Activated CD8-positive, alpha-beta memory T cell treated with anti-CD3 and anti-CD28 coated beads, Interleukin-2, amount 10 ng/mL, durations not matched to agents 7 days and 5 days (primary cell): ENCODE measurements around the gene AIFM3. TPM values are rescaled to one million over a fixed set of nuclear protein-coding genes. Genes with fewer than 3 reads are reported as not detected.
"Not testable (repeated sequence)": the region's sequence is repeated elsewhere in the genome, so short reads cannot be mapped to it uniquely, and the experiment has no call there.

Experiments used
- ATAC-seq: fragments of 150-1000 bp; cut with Tn5 transposase; one replicate; pipeline ENCODE4 v1.10.0; 2021; ENCODE audit warnings: moderate library complexity
- CTCF ChIA-PET: fragments of 350-600 bp; sonication (Branson Sonifier 250); formaldehyde crosslinking; loops from one replicate; lab custom pipeline; 2021; ENCODE audit warnings: antibody characterized with exemption; lab: Charles Lee
- DNase-seq: peaks from one replicate; pipeline ENCODE4 v3.0.0-alpha.2; 2020
- H3K27ac Mint-ChIP-seq: one replicate; pipeline ENCODE4 v1.8.0; 2021; ENCODE audit warnings: mild to moderate bottlenecking, mixed read lengths
- H3K27me3 Mint-ChIP-seq: one replicate; pipeline ENCODE4 v1.8.0; 2021; ENCODE audit warnings: mixed read lengths
- H3K36me3 Mint-ChIP-seq: one replicate; pipeline ENCODE4 v1.8.0; 2021; ENCODE audit warnings: mild to moderate bottlenecking, mixed read lengths
- H3K4me1 Mint-ChIP-seq: one replicate; pipeline ENCODE4 v1.8.0; 2021; ENCODE audit warnings: mixed read lengths
- H3K4me3 Mint-ChIP-seq: one replicate; pipeline ENCODE4 v1.8.0; 2021; ENCODE audit warnings: mild to moderate bottlenecking, moderate library complexity, mixed read lengths
- H3K9me3 Mint-ChIP-seq: one replicate; pipeline ENCODE4 v1.8.0; 2022; ENCODE audit warnings: low read depth, mixed read lengths
- total RNA-seq, 2 experiments: library from RNA; stranded (reverse); gene quantifications; one replicate each; pipeline ENCODE4 v1.2.3, GENCODE V29; 2021

The AIFM3 gene, protein sequence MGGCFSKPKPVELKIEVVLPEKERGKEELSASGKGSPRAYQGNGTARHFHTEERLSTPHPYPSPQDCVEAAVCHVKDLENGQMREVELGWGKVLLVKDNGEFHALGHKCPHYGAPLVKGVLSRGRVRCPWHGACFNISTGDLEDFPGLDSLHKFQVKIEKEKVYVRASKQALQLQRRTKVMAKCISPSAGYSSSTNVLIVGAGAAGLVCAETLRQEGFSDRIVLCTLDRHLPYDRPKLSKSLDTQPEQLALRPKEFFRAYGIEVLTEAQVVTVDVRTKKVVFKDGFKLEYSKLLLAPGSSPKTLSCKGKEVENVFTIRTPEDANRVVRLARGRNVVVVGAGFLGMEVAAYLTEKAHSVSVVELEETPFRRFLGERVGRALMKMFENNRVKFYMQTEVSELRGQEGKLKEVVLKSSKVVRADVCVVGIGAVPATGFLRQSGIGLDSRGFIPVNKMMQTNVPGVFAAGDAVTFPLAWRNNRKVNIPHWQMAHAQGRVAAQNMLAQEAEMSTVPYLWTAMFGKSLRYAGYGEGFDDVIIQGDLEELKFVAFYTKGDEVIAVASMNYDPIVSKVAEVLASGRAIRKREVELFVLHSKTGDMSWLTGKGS
- under 1 TPM; 0.66 to 0.67 TPM for total RNA-seq

DNA sequence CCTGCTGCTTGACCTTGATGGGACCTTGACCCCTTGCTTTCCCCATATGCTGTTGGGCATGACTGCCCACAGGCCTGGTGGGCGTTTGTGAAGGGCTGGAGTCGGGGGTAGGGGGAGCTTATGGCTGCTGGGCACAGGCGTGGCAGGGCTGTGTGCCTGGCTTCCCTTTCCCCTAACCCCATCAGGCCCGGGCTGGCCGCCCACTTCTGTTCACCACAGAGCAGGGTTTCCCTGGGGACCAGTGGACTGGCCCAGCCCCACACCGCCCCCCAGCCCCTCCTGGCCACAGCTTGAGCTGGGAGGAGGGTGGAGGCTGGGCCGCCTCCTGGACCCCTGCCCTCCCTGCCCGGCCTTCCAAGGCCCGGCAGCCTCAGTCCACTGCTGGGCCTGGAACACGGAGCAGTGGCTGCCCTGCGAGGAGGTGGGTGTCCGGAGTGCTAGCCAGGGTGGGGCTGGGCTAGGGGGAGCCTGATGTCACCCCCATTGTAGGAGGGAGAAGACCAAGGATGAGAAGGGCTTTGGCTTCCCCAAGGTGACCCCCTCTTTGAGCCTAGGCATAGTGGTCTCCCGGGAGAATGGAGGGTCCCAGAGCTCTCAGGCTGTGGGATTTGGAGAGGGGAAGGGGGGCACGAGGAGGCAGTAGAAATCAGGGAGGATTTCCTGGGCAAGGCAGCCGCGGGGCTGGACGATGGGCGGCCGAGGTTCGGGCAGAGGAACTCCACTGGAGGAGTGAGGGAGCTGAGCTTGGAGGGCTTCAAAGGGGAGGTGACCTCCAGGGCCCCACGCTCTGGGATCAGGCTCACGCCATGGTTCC is at the start of gene AIFM3:
TSS of gene AIFM3 (plus strand) at position 373 of the 814 bp plus-strand sequence. CDS start 690 bp downstream, outside the sequence.
- H3K4me1 Mint-ChIP-seq: peaks cover 12% of the 10 kb centered on the region
- no peak within 1 kb of the TSS for H3K4me3 Mint-ChIP-seq
- CTCF ChIA-PET: no interaction called here
- peaks cover 24% of the 10 kb centered on the region for H3K27me3 Mint-ChIP-seq
- ATAC-seq (no peak), DNase-seq (no peak)
- H3K9me3 Mint-ChIP-seq: no peaks in the 10 kb centered on the region
- H3K27ac Mint-ChIP-seq: no peak within 1 kb of the TSS
- H3K36me3 Mint-ChIP-seq: no peaks in the 10 kb centered on the region

DNA sequence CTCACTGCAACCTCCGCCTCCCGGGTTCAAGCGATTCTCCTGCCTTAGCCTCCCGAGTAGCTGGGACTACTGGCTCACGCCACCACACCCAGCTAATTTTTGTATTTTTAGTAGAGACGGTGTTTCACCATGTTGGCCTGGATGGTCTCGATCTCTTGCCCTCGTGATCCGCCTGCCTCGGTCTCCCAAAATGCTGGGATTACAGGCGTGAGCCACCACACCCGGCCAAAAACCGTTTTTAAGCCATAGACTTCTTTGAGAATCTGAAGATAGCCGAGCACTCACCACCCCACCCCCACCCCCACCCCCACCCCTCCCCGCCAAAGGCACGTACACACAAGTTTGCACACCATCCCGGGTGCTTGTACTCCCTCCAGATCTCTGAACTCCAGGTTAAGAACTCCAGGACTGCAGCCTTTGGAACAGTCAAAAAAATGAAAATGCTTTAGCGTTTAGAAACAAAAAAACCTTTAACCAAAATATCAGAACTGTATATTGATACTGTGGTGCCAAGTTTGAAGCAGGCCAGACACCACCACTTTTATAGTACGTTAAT is 48.3 kb upstream of the AIFM3 start:
- CTCF ChIA-PET: interaction anchor here (0.7 kb wide), 2 partner anchors 289 to 428 kb away, joined by 3 to 4 read pairs; no protein-coding TSS in a partner anchor
- Mint-ChIP-seq H3K27ac (peak overlapping the region; percentile 93), H3K27me3 (no peaks in the 10 kb centered on the region), H3K4me1 (peaks cover 28% of the 10 kb centered on the region), H3K9me3 (no peaks in the 10 kb centered on the region), H3K4me3 (peak overlapping the region; percentile 99), H3K36me3 (peaks cover 30% of the 10 kb centered on the region)
- DNase-seq (no peak), ATAC-seq (no peak)

DNA sequence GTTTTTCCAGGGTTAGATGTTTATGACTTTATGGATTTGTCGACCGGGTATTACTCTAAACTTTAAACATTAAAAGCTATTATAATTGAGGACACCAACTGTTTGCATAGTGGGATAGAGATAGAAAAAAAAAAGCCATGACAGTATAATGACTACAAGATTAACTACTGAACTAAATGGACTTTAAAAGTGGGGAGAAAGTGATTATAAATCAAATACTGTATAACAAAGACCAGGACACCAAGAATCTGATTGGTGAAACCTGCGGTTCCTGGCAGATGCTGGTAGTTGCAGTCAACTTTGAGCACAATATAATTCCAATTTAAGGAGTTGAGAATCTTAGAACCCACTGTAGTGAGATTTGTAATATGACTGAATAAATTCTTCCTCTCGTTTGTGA is 47.3 kb upstream of the AIFM3 start:
- no peaks in the 10 kb centered on the region for H3K27me3 Mint-ChIP-seq
- H3K9me3 Mint-ChIP-seq: no peaks in the 10 kb centered on the region
- H3K4me3 Mint-ChIP-seq: peak overlapping the region; percentile 99
- peaks cover 34% of the 10 kb centered on the region for H3K36me3 Mint-ChIP-seq
- H3K27ac Mint-ChIP-seq: no peak overlapping the region
- H3K4me1 Mint-ChIP-seq: peaks cover 32% of the 10 kb centered on the region
- no peak for ATAC-seq
- no peak for DNase-seq
- CTCF ChIA-PET: no interaction called here

DNA sequence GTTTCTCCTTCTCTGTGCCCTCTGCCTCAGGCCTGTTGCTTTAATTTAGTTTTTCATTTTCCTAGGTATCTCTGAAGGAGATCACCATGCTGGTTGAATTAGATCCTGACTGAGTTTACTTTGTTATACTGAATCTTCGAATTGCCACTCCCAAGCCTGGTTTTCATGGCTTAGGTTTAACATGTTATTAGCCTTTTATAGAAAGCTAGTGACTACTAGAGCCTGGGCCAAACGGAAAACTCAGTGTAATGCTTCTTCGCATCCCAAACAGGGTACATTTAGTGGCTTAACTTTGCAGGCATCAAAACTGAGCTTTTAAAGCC is 46.2 kb upstream of the AIFM3 start:
- peaks cover 35% of the 10 kb centered on the region for H3K36me3 Mint-ChIP-seq
- ATAC-seq (no peak), DNase-seq (no peak)
- no peaks in the 10 kb centered on the region for H3K9me3 Mint-ChIP-seq
- H3K4me3 Mint-ChIP-seq: peak overlapping the region; percentile 99
- peaks cover 38% of the 10 kb centered on the region for H3K4me1 Mint-ChIP-seq
- H3K27me3 Mint-ChIP-seq: no peaks in the 10 kb centered on the region
- CTCF ChIA-PET: interaction anchor here (0.9 to 2.8 kb wide), 4 partner anchors 17 to 46 kb away, joined by 3 to 14 read pairs (median 4); no protein-coding TSS in a partner anchor
- H3K27ac Mint-ChIP-seq: peak overlapping the region; percentile 34

DNA sequence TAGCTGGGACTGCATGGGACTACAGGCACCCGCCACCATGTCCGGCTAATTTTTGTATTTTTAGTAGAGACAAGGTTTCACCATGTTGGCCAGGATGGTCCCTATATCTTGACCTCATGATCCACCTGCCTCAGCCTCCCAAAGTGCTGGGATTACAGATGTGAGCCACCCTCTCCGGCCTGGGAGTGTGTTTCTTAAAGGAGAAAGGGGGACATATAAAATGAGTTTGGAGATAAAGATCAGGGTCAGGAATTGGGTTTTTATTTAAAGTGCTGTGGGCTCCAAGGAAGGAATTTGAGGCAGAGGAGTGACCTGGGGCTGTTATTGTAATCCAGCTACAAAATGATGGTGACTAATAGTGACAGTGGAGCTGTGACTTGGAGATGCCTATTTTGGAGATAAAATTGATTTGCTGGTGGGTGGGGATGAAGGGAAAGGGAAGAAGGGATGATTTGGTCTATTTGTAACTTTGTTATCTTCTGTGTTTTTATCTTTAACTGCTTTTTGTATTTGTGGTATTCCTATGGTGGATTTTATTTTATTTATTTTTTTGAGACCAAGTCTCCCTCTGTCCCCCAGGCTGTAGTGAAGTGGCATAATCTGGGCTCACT is 44.8 kb upstream of the AIFM3 start:
- H3K4me1 Mint-ChIP-seq: peaks cover 42% of the 10 kb centered on the region

DNA sequence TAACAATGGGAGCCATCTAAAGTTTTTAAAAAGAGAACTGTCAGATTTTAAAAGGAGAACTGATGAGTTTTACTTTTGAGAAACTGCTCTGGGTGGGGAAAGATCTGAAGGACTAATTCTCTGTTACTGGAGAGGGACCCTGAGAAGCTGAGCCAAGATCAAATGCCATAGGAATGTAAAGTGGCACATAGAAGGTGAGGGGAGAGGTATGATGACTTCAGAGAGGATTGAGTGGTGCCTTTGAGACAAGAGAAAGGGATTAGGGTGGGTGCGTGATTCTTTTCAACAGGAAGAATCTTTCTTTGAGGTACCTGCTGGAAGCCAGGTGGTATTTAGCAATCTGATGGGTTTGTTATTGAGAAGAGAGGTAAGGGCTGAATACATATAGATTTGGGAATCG is 40.8 kb upstream of the AIFM3 start:
- ATAC-seq: no peak
- no peak for DNase-seq
- Mint-ChIP-seq H3K4me1 (peaks cover 34% of the 10 kb centered on the region), H3K27ac (no peak overlapping the region), H3K27me3 (no peaks in the 10 kb centered on the region), H3K9me3 (no peaks in the 10 kb centered on the region), H3K4me3 (no peak overlapping the region), H3K36me3 (peaks cover 31% of the 10 kb centered on the region)
- CTCF ChIA-PET: interaction anchor here (1.3 to 1.5 kb wide), 2 partner anchors 9 to 122 kb away, joined by 3 to 6 read pairs; partner anchors contain the start of gene CRKL

More for the DNA sequence above, 44.8 kb upstream of the AIFM3 start:
- CTCF ChIA-PET: interaction anchor here (1.3 to 2.8 kb wide), 3 partner anchors 15 to 56 kb away, joined by 3 to 14 read pairs (median 3); no protein-coding TSS in a partner anchor
- H3K4me3 Mint-ChIP-seq: no peak overlapping the region
- no peaks in the 10 kb centered on the region for H3K9me3 Mint-ChIP-seq
- no peaks in the 10 kb centered on the region for H3K27me3 Mint-ChIP-seq
- no peak overlapping the region for H3K27ac Mint-ChIP-seq
- H3K36me3 Mint-ChIP-seq: peaks cover 41% of the 10 kb centered on the region
- DNase-seq (no peak), ATAC-seq (no peak)

DNA sequence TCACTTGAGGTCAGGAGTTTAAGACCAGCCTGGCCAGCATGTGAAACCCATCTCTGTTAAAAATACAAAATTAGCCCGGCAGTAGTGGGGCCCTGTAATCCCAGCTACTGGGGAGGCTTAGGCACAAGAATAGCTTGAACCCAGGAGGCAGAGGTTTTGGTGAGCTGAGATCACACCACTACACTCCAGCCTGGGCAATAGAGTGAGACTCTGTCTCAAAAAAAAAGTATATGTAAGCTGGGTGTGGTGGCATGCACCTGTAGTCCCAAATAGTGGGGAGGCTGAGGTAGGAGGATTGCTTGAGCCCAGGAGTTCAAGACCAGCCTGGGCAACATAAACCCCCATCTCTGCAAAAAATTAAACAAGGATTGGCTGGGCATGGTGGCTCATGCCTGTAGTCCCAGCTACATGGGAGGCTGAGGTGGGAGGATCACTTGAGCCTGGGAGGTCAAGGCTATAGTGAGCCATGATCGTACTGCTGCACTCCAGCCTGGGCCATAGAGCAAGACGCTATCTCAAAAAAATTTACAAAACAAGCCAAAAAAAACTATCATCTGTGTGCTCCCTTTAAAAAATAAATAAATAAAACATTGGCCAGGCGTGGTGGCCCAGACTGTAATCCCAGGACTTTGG is 39.0 kb upstream of the AIFM3 start:
- Mint-ChIP-seq H3K4me1 (peaks cover 26% of the 10 kb centered on the region), H3K36me3 (peaks cover 28% of the 10 kb centered on the region), H3K9me3 (no peaks in the 10 kb centered on the region), H3K4me3 (no peak overlapping the region), H3K27me3 (no peaks in the 10 kb centered on the region), H3K27ac (no peak overlapping the region)
- no peak for DNase-seq
- no peak for ATAC-seq
- CTCF ChIA-PET: interaction anchor here (0.8 kb wide), 1 partner anchor 10 kb away, joined by 3 read pairs; no protein-coding TSS in a partner anchor

DNA sequence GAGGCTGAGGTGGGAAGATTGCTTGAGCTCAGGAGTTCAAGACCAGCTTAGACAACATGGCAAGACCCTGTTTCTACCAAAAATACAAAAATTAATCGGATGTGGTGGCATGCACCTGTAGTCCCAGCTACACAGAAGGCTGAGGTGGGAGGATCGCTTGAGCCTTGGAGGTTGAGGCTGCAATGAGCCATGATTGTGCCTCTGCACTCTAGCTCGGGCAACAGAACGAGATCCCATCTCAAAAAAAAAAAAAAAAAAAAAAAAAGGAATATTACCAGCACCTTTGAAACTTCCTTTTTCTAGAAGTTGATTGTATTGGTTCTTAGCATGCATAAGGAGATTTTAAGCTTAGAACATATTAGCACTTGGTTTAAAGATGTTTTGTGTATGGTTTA is 38.5 kb upstream of the AIFM3 start:
- DNase-seq (no peak), ATAC-seq (no peak)
- peaks cover 26% of the 10 kb centered on the region for H3K4me1 Mint-ChIP-seq
- H3K9me3 Mint-ChIP-seq: no peaks in the 10 kb centered on the region
- H3K27ac Mint-ChIP-seq: no peak overlapping the region
- H3K27me3 Mint-ChIP-seq: no peaks in the 10 kb centered on the region
- H3K36me3 Mint-ChIP-seq: peaks cover 28% of the 10 kb centered on the region
- CTCF ChIA-PET: interaction anchor here (0.8 kb wide), 1 partner anchor 9 kb away, joined by 3 read pairs; no protein-coding TSS in a partner anchor
- H3K4me3 Mint-ChIP-seq: no peak overlapping the region

DNA sequence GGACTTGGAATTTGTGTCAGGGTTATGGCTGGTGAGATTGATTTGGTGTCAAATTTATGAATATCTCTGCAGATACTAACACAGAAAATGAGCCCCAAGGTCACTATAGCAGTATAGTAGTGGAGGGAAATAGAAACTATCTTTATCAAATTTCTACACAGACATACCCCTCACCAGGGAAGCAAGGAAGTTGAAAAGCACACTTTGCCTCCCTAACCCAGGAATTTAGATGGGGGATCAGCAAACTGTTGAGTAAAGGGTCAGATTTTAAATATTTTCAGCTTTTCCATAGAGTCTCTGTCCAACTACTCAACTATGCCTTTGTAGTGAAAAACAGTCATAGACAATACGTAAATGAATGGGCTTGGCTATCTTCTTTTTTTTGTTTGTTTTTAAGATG is 37.1 kb upstream of the AIFM3 start:
- DNase-seq (no peak), ATAC-seq (no peak)
- CTCF ChIA-PET: no interaction called here
- Mint-ChIP-seq H3K9me3 (no peaks in the 10 kb centered on the region), H3K4me3 (no peak overlapping the region), H3K4me1 (peaks cover 21% of the 10 kb centered on the region), H3K27me3 (no peaks in the 10 kb centered on the region), H3K36me3 (peaks cover 34% of the 10 kb centered on the region), H3K27ac (no peak overlapping the region)

DNA sequence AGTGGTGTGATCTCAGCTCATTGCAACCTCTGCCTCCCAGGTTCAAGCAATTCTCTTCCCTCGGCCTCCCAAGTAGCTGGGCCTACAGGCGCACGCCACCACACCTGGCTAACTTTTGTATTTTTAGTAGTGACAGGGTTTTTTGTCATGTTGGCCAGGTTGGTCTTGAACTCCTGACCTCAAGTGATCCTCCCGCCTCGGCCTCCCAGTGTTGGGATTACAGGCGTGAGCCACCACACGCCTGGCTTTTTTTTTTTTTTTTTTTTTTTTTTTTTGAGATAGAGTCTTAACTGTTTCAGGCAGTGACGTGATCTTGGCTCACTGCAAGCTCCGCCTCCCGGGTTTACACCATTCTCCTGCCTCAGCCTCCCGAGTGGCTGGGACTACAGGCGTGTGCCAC is 36.6 kb upstream of the AIFM3 start:
- H3K27ac Mint-ChIP-seq, H3K27me3 Mint-ChIP-seq, ATAC-seq, H3K9me3 Mint-ChIP-seq, DNase-seq, H3K4me3 Mint-ChIP-seq, CTCF ChIA-PET: not testable (repeated sequence)
- H3K36me3 Mint-ChIP-seq: peaks cover 36% of the 10 kb centered on the region
- H3K4me1 Mint-ChIP-seq: peaks cover 18% of the 10 kb centered on the region

DNA sequence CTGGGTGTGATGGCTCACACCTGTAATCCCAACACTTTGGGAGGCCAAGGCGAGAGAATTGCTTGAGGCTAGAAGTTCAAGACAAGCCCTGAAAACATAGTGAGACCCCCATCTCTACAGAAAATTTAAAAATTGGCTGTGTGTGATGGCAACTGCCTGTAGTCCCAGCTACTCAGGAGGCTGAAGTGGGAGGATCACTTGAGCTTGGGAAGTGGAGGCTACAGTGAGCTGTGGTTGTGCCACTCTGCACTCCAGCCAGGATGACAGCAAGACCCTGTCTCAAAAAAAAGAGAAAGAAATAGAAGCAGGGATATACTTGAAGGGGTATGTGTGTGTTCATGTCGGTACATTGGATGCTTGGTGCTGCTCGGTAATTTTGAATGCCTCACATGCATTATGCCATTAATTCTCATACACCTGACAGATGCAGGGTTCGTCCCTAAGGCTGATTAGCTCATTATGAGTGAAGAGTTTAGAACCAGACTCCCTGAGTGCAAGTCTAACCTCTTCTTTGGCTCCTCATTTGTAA is 35.9 kb upstream of the AIFM3 start:
- Mint-ChIP-seq H3K27ac (no peak overlapping the region), H3K9me3 (no peaks in the 10 kb centered on the region), H3K4me3 (no peak overlapping the region), H3K4me1 (peaks cover 16% of the 10 kb centered on the region), H3K36me3 (peaks cover 38% of the 10 kb centered on the region), H3K27me3 (no peaks in the 10 kb centered on the region)
- CTCF ChIA-PET: no interaction called here
- no peak for ATAC-seq
- no peak for DNase-seq

DNA sequence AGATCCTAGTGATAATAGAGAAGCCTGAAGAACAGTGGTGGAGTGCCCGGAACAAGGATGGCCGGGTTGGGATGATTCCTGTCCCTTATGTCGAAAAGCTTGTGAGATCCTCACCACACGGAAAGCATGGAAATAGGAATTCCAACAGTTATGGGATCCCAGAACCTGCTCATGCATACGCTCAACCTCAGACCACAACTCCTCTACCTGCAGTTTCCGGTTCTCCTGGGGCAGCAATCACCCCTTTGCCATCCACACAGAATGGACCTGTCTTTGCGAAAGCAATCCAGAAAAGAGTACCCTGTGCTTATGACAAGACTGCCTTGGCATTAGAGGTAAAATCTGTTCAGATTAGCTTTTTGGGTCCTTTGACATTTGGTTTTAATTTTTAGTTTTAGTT is 33.1 kb upstream of the AIFM3 start:
- CTCF ChIA-PET: interaction anchor here (1.0 kb wide), 1 partner anchor 28 kb away, joined by 3 read pairs; no protein-coding TSS in a partner anchor
- Mint-ChIP-seq H3K4me1 (peaks cover 23% of the 10 kb centered on the region), H3K36me3 (peaks cover 47% of the 10 kb centered on the region), H3K27ac (no peak overlapping the region), H3K27me3 (no peaks in the 10 kb centered on the region), H3K9me3 (no peaks in the 10 kb centered on the region), H3K4me3 (no peak overlapping the region)
- no peak for ATAC-seq
- DNase-seq: no peak
